HCT116 (cell line): Measurements from ENCODE around the gene POC1B.

Experiments
- CTCF ChIP-seq, 3 experiments: fragments of 200-600 bp in 1 of 3; sonication (generic) in 1 of 3; IDR thresholded peaks in 2 of 3; conservative IDR thresholded peaks in 1 of 3; 2 replicates each; pipeline ENCODE4 v1.5.1; 2012 to 2017; ENCODE audit warnings: low read depth in 2 of 3, low read length in 2 of 3, antibody characterized with exemption in 1 of 3, borderline replicate concordance in 1 of 3, control low read depth in 1 of 3, mild to moderate bottlenecking in 1 of 3, mixed read lengths in 1 of 3, mixed run types in 1 of 3, moderate library complexity in 1 of 3; ENCODE audit not compliant: insufficient read depth in 1 of 3
- EZH2 ChIP-seq: fragments of 200-600 bp; sonication (generic); IDR thresholded peaks from 2 replicates; pipeline ENCODE4 v1.6.1; 2017; ENCODE audit warnings: antibody characterized with exemption, mixed run types
- POLR2A ChIP-seq: IDR thresholded peaks from 2 replicates; pipeline ENCODE4 v1.7.0; 2011; ENCODE audit warnings: borderline replicate concordance; ENCODE audit not compliant: insufficient read depth, insufficient read length; ENCODE audit errors: extremely low read depth

DNA sequence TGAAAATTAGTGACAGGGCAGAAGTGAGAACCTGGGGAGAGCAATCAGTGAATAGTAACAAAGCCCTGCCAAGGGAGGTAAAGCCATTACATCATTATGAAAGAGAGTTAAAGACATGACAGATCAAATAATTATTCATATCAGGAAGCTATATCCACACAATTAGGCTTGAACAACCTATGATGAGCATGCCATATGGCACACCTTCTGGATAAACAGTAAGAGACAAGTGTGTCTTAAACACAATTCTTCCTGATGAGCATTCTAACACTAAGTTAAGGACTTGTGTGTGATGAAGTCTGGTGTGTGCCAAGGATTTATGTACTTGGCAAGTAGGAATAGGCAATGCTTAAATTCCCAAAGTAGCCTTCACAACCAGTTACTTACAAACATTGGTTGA lies 77.3 kb downstream of the POC1B start:
- TF ChIP-seq CTCF (IDR thresholded peaks at IDR 0.05 in 2 of 3, conservative IDR thresholded peaks at IDR 0.05 in 1 of 3; ENCODE audit: borderline replicate concordance in 1 of 3, insufficient read depth in 1 of 3, low read depth in 2 of 3, low read length in 2 of 3) (no peak), POLR2A (no peak), EZH2 (no peak)
